ENCODE data around the gene MAP4K4.
A peak's percentile ranks its signal among the peaks of the same experiment; 100 is the strongest.
"Not testable (repeated sequence)": the region's sequence is repeated elsewhere in the genome, so short reads cannot be mapped to it uniquely, and the experiment has no call there.

MAP4K4 gene

GRCh38 chr2:101763496-101764333 lies 66.2 kb downstream of the MAP4K4 start:
- no peak overlapping the region for H3K27ac ChIP-seq
- TF ChIP-seq ZFX (IDR thresholded peaks at IDR 0.05) = no peak
- TF ChIP-seq, protein P1, sequence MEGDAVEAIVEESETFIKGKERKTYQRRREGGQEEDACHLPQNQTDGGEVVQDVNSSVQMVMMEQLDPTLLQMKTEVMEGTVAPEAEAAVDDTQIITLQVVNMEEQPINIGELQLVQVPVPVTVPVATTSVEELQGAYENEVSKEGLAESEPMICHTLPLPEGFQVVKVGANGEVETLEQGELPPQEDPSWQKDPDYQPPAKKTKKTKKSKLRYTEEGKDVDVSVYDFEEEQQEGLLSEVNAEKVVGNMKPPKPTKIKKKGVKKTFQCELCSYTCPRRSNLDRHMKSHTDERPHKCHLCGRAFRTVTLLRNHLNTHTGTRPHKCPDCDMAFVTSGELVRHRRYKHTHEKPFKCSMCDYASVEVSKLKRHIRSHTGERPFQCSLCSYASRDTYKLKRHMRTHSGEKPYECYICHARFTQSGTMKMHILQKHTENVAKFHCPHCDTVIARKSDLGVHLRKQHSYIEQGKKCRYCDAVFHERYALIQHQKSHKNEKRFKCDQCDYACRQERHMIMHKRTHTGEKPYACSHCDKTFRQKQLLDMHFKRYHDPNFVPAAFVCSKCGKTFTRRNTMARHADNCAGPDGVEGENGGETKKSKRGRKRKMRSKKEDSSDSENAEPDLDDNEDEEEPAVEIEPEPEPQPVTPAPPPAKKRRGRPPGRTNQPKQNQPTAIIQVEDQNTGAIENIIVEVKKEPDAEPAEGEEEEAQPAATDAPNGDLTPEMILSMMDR (conservative IDR thresholded peaks at IDR 0.05) = no peak

GRCh38 chr2:101766337-101766736 lies 68.8 kb downstream of the MAP4K4 start:
- H3K27ac ChIP-seq = no peak overlapping the region
- TF ChIP-seq, protein P1 (conservative IDR thresholded peaks at IDR 0.05) = no peak
- no peak for TF ChIP-seq ZFX (IDR thresholded peaks at IDR 0.05)

DNA sequence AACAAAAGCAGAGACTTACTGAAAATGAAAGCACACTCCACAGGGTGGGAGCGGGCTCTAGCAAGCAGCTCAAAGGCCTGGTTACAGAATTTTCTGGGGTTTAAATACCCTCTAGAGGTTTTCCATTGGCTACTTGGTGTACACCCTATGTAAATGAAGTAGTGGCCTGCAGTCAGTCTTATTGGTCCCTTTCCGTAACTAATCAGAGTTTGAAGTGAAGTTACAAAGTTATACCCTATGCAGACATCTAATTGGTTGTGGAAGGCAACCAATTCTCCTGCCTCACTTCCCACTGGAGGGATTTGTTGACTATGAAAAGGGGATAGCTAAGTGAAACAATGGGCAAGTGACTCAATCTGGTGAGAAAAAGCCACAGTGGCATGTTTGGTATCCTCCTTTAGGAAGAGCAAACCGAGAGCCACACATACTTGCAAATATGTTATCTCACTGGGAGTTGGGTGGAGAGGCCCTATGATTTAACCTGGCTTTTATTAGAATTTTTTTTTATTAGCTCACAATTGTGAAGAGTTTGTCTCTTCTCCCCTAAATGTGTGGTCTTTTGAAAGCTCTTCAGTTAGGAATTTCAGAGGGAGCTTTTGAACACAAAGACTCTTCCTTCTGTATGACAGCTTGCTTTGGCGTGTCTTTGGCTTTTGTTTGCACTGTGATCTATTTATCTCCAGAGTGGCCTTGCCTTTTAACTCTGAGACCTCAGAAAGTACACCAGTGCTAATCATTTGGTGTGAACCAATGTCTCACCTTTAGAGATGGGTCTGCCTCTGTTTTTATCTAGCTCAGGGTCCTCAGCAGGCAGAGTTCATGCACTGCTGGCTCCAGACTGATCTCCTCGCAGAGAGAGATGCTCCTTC lies 69.6 kb downstream of the MAP4K4 start:
- TF ChIP-seq, protein P1 (conservative IDR thresholded peaks at IDR 0.05) = no peak
- TF ChIP-seq ZFX (IDR thresholded peaks at IDR 0.05) = no peak
- H3K27ac ChIP-seq = no peak overlapping the region

- no peak overlapping the region for H3K27ac ChIP-seq
Observed at GRCh38 chr2:101768556-101769220, 71.2 kb downstream of the MAP4K4 start.

GRCh38 chr2:101769726-101770125 lies 72.2 kb downstream of the MAP4K4 start:
- not testable (repeated sequence) for H3K27ac ChIP-seq

More at GRCh38 chr2:101768556-101769220, 71.2 kb downstream of the MAP4K4 start:
- no peak for TF ChIP-seq ZFX (IDR thresholded peaks at IDR 0.05)
- TF ChIP-seq, protein P1 (conservative IDR thresholded peaks at IDR 0.05) = no peak

- no peak overlapping the region for H3K27ac ChIP-seq
- TF ChIP-seq, protein P1 (conservative IDR thresholded peaks at IDR 0.05) = peak; percentile 64
- no peak for TF ChIP-seq ZFX (IDR thresholded peaks at IDR 0.05)
Observed at GRCh38 chr2:101770726-101771125, 73.2 kb downstream of the MAP4K4 start.

GRCh38 chr2:101771227-101771902 lies 73.9 kb downstream of the MAP4K4 start:
- H3K27ac ChIP-seq = no peak overlapping the region
- TF ChIP-seq ZFX (IDR thresholded peaks at IDR 0.05) = no peak
- TF ChIP-seq, protein P1 (conservative IDR thresholded peaks at IDR 0.05) = no peak

Measured in C4-2B (cell line).